Small intestine (tissue), 7 donors: ENCODE data around the gene FOXO1. TPM values are rescaled to one million over a fixed set of nuclear protein-coding genes. Genes with fewer than 3 reads are reported as not detected.

Experiments used
- DNase-seq, 2 donors: peaks; one replicate each; pipeline versions ENCODE4 v3.0.0 to v3.0.0-alpha.2; 2013
- FAIRE-seq: peaks from 2 replicates; lab custom pipeline; 2012; peaks lifted over from hg19 to GRCh38; lab: Jason Lieb, UNC
- H3K27ac ChIP-seq, 3 donors: one replicate each; pipeline ENCODE4 v1.5.1; 2013; ENCODE audit warnings: low read length in 2 of 3, mild to moderate bottlenecking in 2 of 3, control low read depth in 1 of 3, inconsistent platforms in 1 of 3, low read depth in 1 of 3, moderate library complexity in 1 of 3
- H3K27me3 ChIP-seq, 3 donors: one replicate each; pipeline ENCODE4 v1.6.1; 2013; ENCODE audit warnings: low read length in 3 of 3, inconsistent platforms in 1 of 3; ENCODE audit not compliant: control insufficient read depth in 3 of 3, insufficient read depth in 3 of 3
- H3K36me3 ChIP-seq, 3 donors: one replicate each; pipeline ENCODE4 v1.6.1; 2013; ENCODE audit warnings: low read length in 3 of 3, inconsistent platforms in 1 of 3, low read depth in 1 of 3, mild to moderate bottlenecking in 1 of 3, moderate library complexity in 1 of 3; ENCODE audit not compliant: control insufficient read depth in 3 of 3, insufficient read depth in 2 of 3
- H3K4me1 ChIP-seq, 3 donors: one replicate each; pipeline ENCODE4 v1.6.1; 2013; ENCODE audit warnings: low read length in 2 of 3, inconsistent platforms in 1 of 3, low read depth in 1 of 3, mild to moderate bottlenecking in 1 of 3, moderate library complexity in 1 of 3; ENCODE audit not compliant: control insufficient read depth in 3 of 3, insufficient read depth in 2 of 3
- H3K4me3 ChIP-seq, 3 donors: one replicate each; pipeline ENCODE4 v1.5.1; 2013; ENCODE audit warnings: low read length in 3 of 3, control low read depth in 1 of 3, inconsistent platforms in 1 of 3, low read depth in 1 of 3, mild to moderate bottlenecking in 1 of 3, moderate library complexity in 1 of 3
- H3K9me3 ChIP-seq, 2 donors: one replicate each; pipeline ENCODE4 v1.6.1; 2013; ENCODE audit warnings: low read depth in 1 of 2, low read length in 1 of 2; ENCODE audit not compliant: control insufficient read depth in 2 of 2, insufficient read depth in 1 of 2
- WGBS, 3 donors: extraction: QIAGEN DNeasy Blood & Tissue Kit; methylation state at CpG; one replicate each; pipeline ENCODE4 v1.1.7; 2013; 5-methylcytosine and 5-hydroxymethylcytosine counted together
- polyA plus RNA-seq, 4 donors: library from polyadenylated mRNA; stranded (reverse) in 3 of 4; unstranded in 1 of 4; fragments of 200-250 nt in 3 of 4; fragments of 120-200 nt in 1 of 4; gene quantifications; one replicate each; pipeline versions ENCODE4 v1.2.1 to v1.2.3, GENCODE V29; 2013
- donor health status: healthy with polysubstance abuse.
- donor health status: control.
- donor health status: control.
- donor health status: Bipolar disorder and iron deficiency.
- donor health status: healthy.

Gene FOXO1
- polyA plus RNA-seq, 4 donors, result 4.0 to 10.1 (median 7.1) TPM

DNA sequence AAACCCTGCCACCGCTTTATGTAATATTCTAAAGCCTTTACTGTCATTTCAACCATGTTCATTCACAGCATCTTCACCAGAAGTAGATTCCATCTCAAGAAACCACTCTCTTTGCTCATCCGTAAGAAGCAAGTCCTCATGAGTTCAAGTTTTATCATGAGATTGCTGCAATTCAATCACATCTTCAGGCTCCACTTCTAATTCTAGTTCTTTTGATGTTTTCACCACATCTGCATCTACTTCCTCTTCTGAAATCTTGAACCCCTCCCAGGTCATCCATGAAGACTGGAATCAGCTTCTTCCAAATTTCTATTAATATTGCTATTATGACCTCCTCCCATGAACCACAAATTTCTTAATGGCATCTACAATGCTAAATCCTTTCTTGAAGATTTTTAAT, 83.9 kb downstream of the FOXO1 start:
- DNase-seq (no peak), FAIRE-seq (no peak)
- H3K4me1 ChIP-seq, result peaks cover 2 to 13% (median 7%) of the 10 kb centered on the region in 3 donors
- no peak overlapping the region for H3K4me3 ChIP-seq
- H3K27ac ChIP-seq, result no peak overlapping the region
- H3K9me3 ChIP-seq, result peaks cover 0 to 3% of the 10 kb centered on the region in 2 donors
- 95 to 97% (median 95%) methylated on average over 2 of the region's 2 CpGs for WGBS, 3 donors
- H3K27me3 ChIP-seq, result no peaks in the 10 kb centered on the region
- H3K36me3 ChIP-seq, result no peaks in the 10 kb centered on the region

DNA sequence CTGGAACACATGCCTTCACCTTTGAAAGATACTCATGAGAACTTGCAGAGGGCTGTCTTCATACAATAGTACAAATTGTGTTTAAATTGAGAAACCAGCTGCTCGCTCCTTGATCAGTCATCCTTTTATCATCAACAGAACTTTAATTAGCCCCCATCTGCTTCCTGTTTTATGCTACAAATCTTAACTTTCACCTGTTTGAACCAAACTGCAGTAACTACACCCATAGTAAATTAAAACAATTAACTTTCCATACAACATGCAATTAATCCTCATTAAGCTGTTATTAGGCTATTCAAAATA, 85.2 kb downstream of the FOXO1 start:
- H3K4me1 ChIP-seq, result peaks cover 2 to 16% (median 5%) of the 10 kb centered on the region in 3 donors
- FAIRE-seq, result no peak

DNA sequence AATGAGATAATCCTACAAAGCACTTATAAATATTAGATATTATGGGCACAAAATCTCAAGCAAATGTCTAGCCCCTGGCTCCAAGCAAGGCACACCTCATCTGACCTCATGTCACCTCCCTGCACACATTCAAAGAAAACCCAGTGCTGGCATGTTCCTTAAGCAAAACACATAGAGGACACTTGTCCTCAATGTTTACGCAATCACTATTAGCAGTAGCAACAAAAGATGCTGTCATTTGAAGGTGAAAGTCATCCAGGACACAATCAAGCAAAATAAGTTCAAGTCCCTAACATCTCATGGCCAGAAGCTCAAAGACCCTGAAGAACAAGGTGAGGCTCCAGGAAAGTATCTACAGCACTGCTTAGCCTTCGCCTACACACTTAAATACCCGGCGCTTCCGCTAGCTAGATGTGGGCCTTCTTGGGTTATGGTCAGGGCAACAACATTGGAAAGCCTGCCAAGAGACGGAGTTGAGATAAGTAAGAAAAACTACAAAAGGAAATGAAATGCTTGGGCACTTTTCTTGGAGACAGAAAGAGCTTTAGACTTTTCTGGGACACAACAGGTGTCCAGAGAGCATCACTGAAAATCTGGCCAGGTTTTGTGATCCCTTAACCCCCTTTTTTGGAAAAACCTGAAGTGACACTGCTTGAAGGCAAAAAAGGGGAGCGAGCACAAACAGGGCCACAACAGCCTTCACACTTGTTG, 85.7 kb downstream of the FOXO1 start:
- 86% methylated on average over 7 of the region's 7 CpGs for WGBS, 3 donors
- H3K27me3 ChIP-seq, result no peaks in the 10 kb centered on the region
- peaks cover 0 to 3% of the 10 kb centered on the region in 2 donors for H3K9me3 ChIP-seq
- no peaks in the 10 kb centered on the region for H3K36me3 ChIP-seq
- H3K4me3 ChIP-seq, result no peak overlapping the region
- no peak overlapping the region for H3K27ac ChIP-seq
- H3K4me1 ChIP-seq, result peaks cover 2 to 14% (median 2%) of the 10 kb centered on the region in 3 donors
- DNase-seq (no peak), FAIRE-seq (no peak)

More for the DNA sequence above, 85.2 kb downstream of the FOXO1 start:
- Histone ChIP-seq H3K4me3 (no peak overlapping the region), H3K27me3 (no peaks in the 10 kb centered on the region), H3K9me3 (peaks cover 0 to 3% of the 10 kb centered on the region in 2 donors), H3K27ac (no peak overlapping the region), H3K36me3 (no peaks in the 10 kb centered on the region)
- 63 to 88% (median 76%) methylated on average over 1 of the region's 1 CpG for WGBS, 3 donors
- DNase-seq, result no peak

DNA sequence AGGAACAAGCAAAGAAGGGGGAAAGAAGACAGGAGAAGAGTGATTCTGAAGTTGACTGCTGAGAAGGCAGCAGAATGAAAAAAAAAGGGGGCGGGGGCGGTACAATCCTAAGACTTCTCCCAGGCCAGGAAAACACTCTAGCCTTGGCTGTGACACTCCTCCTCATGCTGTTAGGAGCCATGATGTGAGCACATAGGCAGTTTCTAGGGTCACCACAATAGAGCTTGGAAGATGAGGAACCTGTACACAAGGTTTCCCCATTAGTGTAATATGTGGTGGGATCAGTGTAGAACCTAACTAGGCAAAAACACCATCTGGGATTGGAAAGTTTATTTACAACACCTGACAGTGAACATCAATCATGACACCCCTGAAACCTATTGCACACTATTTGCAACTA, 86.9 kb downstream of the FOXO1 start:
- Histone ChIP-seq H3K4me1 (peaks cover 0 to 8% (median 0%) of the 10 kb centered on the region in 3 donors), H3K4me3 (no peak overlapping the region), H3K9me3 (peaks cover 0 to 3% of the 10 kb centered on the region in 2 donors), H3K27ac (no peak overlapping the region), H3K36me3 (no peaks in the 10 kb centered on the region), H3K27me3 (no peaks in the 10 kb centered on the region)
- WGBS, 3 donors, result 96 to 98% (median 98%) methylated on average over 2 of the region's 2 CpGs
- FAIRE-seq (no peak), DNase-seq (no peak)

DNA sequence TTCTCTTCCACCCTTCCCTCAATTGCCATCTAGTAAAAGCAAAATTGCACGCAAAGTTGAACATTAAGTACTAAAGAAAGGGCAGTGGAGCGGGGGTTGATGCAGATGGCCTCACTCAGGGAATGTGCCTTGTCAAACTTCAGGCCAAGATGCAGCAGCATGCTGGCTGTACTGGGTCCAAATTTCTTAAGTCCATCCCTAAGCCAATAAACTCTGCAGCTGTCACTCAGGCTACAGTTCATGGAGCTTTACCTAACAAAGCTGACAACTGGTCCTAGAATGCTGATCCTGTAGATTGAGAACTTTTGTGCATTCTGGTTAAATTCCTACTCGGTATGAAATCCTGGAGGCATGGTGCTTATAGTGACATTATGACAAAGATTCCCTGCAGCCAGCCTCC, 88.4 kb downstream of the FOXO1 start:
- 69 to 94% (median 92%) methylated on average over 3 of the region's 3 CpGs for WGBS, 3 donors
- peaks cover 0 to 8% (median 0%) of the 10 kb centered on the region in 3 donors for H3K4me1 ChIP-seq

DNA sequence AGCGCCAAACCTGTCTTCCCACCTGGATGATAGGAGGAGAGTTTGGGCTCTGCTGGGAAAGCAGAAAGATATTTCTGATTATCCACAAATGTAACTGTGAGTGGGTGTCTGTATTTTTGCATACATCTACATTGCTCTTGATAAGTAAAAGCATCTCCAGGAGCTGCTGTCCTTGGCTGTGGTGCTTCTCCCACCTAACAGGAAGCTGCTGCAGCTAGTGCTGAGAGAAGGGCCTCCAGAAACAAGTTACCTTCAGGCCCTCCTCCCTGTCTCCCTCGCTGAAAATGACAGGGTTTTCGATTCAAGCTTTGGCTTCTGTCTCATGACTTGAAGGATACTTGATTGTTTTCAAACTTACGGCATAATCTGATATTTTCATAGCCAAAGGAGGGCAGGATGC, 90.1 kb downstream of the FOXO1 start:
- DNase-seq, result no peak
- Histone ChIP-seq H3K27me3 (no peaks in the 10 kb centered on the region), H3K4me1 (peaks cover 0 to 14% (median 0%) of the 10 kb centered on the region in 3 donors), H3K27ac (no peak overlapping the region), H3K4me3 (no peak overlapping the region), H3K9me3 (no peaks in the 10 kb centered on the region), H3K36me3 (no peaks in the 10 kb centered on the region)
- FAIRE-seq, result no peak
- 79 to 93% (median 87%) methylated on average over 4 of the region's 4 CpGs for WGBS, 3 donors

More for the DNA sequence above, 88.4 kb downstream of the FOXO1 start:
- Histone ChIP-seq H3K9me3 (peaks cover 0 to under 1% of the 10 kb centered on the region in 2 donors), H3K4me3 (no peak overlapping the region), H3K27me3 (no peaks in the 10 kb centered on the region), H3K36me3 (no peaks in the 10 kb centered on the region), H3K27ac (no peak overlapping the region)
- DNase-seq, result no peak
- FAIRE-seq, result no peak

DNA sequence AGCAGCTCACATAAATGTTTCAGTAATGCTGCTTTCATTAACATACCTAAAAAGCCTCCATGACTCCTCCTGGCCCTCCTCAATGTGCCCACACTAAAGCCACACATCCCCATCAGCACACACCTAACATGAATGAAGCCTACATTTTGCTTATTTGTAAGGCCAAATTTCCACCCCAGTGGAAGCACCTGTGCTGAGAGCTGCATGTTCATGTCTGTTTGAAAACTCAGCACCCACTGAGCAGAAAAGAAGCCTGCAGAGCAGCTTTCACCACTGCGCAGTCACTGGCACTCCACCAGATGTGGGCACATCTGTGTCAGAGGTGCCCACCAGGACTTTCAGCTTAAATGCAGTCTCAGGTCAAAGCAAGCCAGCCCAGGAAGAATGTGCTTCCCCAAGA, 93.5 kb downstream of the FOXO1 start:
- no peak for FAIRE-seq
- WGBS, 3 donors, result 96 to 100% (median 100%) methylated on average over 1 of the region's 1 CpG
- no peaks in the 10 kb centered on the region for H3K27me3 ChIP-seq
- no peak overlapping the region for H3K4me3 ChIP-seq
- no peak overlapping the region for H3K27ac ChIP-seq
- H3K9me3 ChIP-seq, result no peaks in the 10 kb centered on the region
- H3K36me3 ChIP-seq, result no peaks in the 10 kb centered on the region
- H3K4me1 ChIP-seq, result peaks cover 5 to 18% (median 9%) of the 10 kb centered on the region in 3 donors
- no peak for DNase-seq

DNA sequence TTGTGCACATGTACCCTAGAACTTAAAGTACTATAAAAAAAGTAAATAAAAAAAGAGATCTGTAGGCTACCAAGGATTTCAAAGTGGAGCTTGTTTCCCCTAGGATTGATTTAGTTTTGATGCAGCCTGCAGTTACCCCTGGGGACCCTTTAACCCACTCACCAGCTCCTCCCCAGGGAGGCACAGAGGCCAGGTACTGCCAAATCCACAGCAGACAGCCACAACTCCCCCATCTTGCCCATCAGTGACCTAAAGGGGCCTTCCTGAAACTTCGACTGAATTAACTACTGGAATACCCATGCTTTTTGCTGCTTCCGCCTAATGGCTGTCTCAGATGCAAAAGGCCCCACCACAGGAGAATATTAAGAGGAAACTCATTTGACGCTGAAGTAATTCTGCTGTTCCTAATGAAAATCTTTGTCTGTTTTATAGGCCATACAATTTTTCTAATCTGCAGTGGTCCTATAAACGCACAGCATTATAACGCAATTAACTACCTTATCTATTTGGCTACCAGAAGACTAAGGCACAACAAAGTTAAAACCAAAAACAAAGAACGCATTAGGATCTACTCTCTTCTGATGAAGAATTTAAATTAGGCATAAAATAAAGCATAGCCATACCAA, 95.0 kb downstream of the FOXO1 start:
- no peaks in the 10 kb centered on the region for H3K9me3 ChIP-seq
- DNase-seq (no peak), FAIRE-seq (no peak)
- WGBS, 3 donors, result 85 to 89% (median 86%) methylated on average over 6 of the region's 6 CpGs
- no peaks in the 10 kb centered on the region for H3K36me3 ChIP-seq
- peaks cover 8 to 19% (median 9%) of the 10 kb centered on the region in 3 donors for H3K4me1 ChIP-seq
- no peaks in the 10 kb centered on the region for H3K27me3 ChIP-seq
- H3K4me3 ChIP-seq, result no peak overlapping the region
- no peak overlapping the region for H3K27ac ChIP-seq
